ENCODE results near the gene ACBD5. TPM values are rescaled to one million over a fixed set of nuclear protein-coding genes. Genes with fewer than 3 reads are reported as not detected.
A peak's percentile ranks its signal among the peaks of the same experiment; 100 is the strongest.

ACBD5 gene
- total RNA-seq, 1 experiment from 2014 or later, result 18.4 TPM

- intact Hi-C loops (cut with micrococcal nuclease; ENCODE audit: unreplicated experiment) (no loop called here), in situ Hi-C loops (cut with HindIII; ENCODE audit: low pct_unique_long_range_greater_than_20kb, low sequenced_read_pairs) (no loop called here)
- H3K4me3 ChIP-seq (ENCODE audit: low read depth in 2 of 2, low read length in 2 of 2), result no peak overlapping the region
- TF ChIP-seq TCF7L2 (IDR thresholded peaks at IDR 0.05; ENCODE audit: low read depth, low read length), result no peak
- no peak for TF ChIP-seq POLR2AphosphoS5 (IDR thresholded peaks at IDR 0.05; ENCODE audit: low read depth, low read length)
- no TSS peak for BruUV-seq (replicated peaks)
- ATAC-seq, result no peak
- POLR2A ChIA-PET, result interaction anchor here (0.7 kb wide), 1 partner anchor 186 kb away, joined by 4 read pairs; no protein-coding TSS in a partner anchor
- no peak for DNase-seq (ENCODE audit: low read depth, low spot score)
- H3K4me1 ChIP-seq (ENCODE audit: control insufficient read depth, insufficient read depth, low read length), result no peaks in the 10 kb centered on the region
- H3K9me3 ChIP-seq (ENCODE audit: control insufficient read depth, insufficient read depth, low read depth, low read length), result no peaks in the 10 kb centered on the region
- CTCF ChIA-PET, result no interaction called here
- no peaks in the 10 kb centered on the region for H3K36me3 ChIP-seq (ENCODE audit: control insufficient read depth, insufficient read depth, low read length)
- H3K27ac ChIP-seq (ENCODE audit: low read length), result no peak overlapping the region
- H3K27me3 ChIP-seq (ENCODE audit: control insufficient read depth, insufficient read depth, low read length), result no peaks in the 10 kb centered on the region
Measured at GRCh38 chr10:27188259-27188658, 52.3 kb downstream of the ACBD5 start.

DNA sequence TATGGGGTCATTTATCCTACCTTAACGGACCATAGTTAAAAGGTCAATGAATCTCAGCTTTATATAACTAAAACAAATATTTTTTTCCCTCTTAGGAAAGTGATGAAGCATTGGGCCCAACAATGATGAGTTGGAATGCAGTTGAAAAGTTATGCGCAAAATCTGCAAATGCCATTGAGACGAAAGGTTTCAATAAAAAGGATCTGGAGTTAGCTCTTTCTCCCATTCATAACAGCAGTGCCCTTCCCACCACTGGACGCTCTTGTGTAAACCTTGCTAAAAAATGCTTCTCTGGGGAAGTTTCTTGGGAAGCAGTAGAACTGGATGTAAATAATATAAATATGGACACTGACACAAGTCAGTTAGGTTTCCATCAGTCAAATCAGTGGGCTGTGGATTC is 70.7 kb downstream of the ACBD5 start:
- H3K9me3 ChIP-seq (ENCODE audit: control insufficient read depth, insufficient read depth, low read depth, low read length), result no peaks in the 10 kb centered on the region
- ATAC-seq (no peak), DNase-seq (ENCODE audit: low read depth, low spot score) (no peak)
- no peaks in the 10 kb centered on the region for H3K4me1 ChIP-seq (ENCODE audit: control insufficient read depth, insufficient read depth, low read length)
- H3K27ac ChIP-seq (ENCODE audit: low read length), result no peak overlapping the region
- ChIA-PET POLR2A (interaction anchor here (0.7 kb wide), 1 partner anchor 102 kb away, joined by 3 read pairs; no protein-coding TSS in a partner anchor), CTCF (no interaction called here)
- TF ChIP-seq POLR2AphosphoS5 (IDR thresholded peaks at IDR 0.05; ENCODE audit: low read depth, low read length), result no peak
- TF ChIP-seq REST (IDR thresholded peaks at IDR 0.05; ENCODE audit: insufficient read depth in 1 of 2, low read depth in 2 of 2, low read length in 1 of 2), result no peak
- TF ChIP-seq CTCF (IDR thresholded peaks at IDR 0.05), result no peak
- no peak for TF ChIP-seq TCF7L2 (IDR thresholded peaks at IDR 0.05; ENCODE audit: low read depth, low read length)
- no peak for TF ChIP-seq SIN3A (IDR thresholded peaks at IDR 0.05; ENCODE audit: borderline replicate concordance, insufficient read depth, low read depth, low read length)
- no peaks in the 10 kb centered on the region for H3K27me3 ChIP-seq (ENCODE audit: control insufficient read depth, insufficient read depth, low read length)
- BruUV-seq (replicated peaks), result TSS peak; percentile 34
- intact Hi-C loops (cut with micrococcal nuclease; ENCODE audit: unreplicated experiment) (no loop called here), in situ Hi-C loops (cut with HindIII; ENCODE audit: low pct_unique_long_range_greater_than_20kb, low sequenced_read_pairs) (no loop called here)
- H3K36me3 ChIP-seq (ENCODE audit: control insufficient read depth, insufficient read depth, low read length), result peaks cover 20% of the 10 kb centered on the region; the same call in 1 of the 2 replicates
- no peak overlapping the region for H3K4me3 ChIP-seq (ENCODE audit: low read depth in 2 of 2, low read length in 2 of 2)

DNA sequence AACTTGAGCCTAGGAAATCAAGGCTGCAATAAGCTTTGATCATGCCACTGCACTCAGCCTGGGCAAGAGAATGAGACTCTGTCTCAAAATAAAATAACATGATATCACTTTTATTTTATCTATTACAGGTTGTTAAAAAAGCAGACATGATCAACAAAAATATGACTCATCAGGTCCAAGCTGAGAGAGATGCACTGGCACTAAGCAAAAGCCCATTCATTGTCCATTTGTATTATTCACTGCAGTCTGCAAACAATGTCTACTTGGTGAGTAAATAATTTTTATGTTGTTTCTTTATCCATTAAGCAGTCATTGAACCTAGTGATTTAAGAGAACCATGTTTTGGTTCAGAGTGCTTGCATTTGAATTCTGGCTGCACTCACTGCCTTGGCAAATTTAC is 82.2 kb downstream of the ACBD5 start:
- Histone ChIP-seq H3K9me3 (ENCODE audit: control insufficient read depth, insufficient read depth, low read depth, low read length) (no peaks in the 10 kb centered on the region), H3K4me1 (ENCODE audit: control insufficient read depth, insufficient read depth, low read length) (peaks cover 9% of the 10 kb centered on the region), H3K4me3 (ENCODE audit: low read depth in 2 of 2, low read length in 2 of 2) (no peak overlapping the region), H3K27me3 (ENCODE audit: control insufficient read depth, insufficient read depth, low read length) (no peaks in the 10 kb centered on the region), H3K27ac (ENCODE audit: low read length) (no peak overlapping the region), H3K36me3 (ENCODE audit: control insufficient read depth, insufficient read depth, low read length) (peaks cover 23% of the 10 kb centered on the region)
- no TSS peak for BruUV-seq (replicated peaks)
- ATAC-seq, result no peak
- in situ Hi-C loops (cut with HindIII; ENCODE audit: low pct_unique_long_range_greater_than_20kb, low sequenced_read_pairs), result no loop called here
- ChIA-PET POLR2A (no interaction called here), CTCF (no interaction called here)
- intact Hi-C loops (cut with micrococcal nuclease; ENCODE audit: unreplicated experiment), result no loop called here
- no peak for TF ChIP-seq REST (IDR thresholded peaks at IDR 0.05; ENCODE audit: insufficient read depth in 1 of 2, low read depth in 2 of 2, low read length in 1 of 2)
- TF ChIP-seq CTCF (IDR thresholded peaks at IDR 0.05), result no peak
- no peak for TF ChIP-seq POLR2AphosphoS5 (IDR thresholded peaks at IDR 0.05; ENCODE audit: low read depth, low read length)
- TF ChIP-seq TCF7L2 (IDR thresholded peaks at IDR 0.05; ENCODE audit: low read depth, low read length), result no peak
- DNase-seq (ENCODE audit: low read depth, low spot score), result no peak
